NOMO-1 treated with DMSO at 0.1 percent for 48 hours (cell line): ENCODE results near the gene ADIPOR2.
"Not testable (repeated sequence)": the region's sequence is repeated elsewhere in the genome, so short reads cannot be mapped to it uniquely, and the experiment has no call there.

Experiments used
- DNase-seq: peaks from one replicate; lab custom pipeline; 2025; ENCODE audit not compliant: unreplicated experiment; lab: John Stamatoyannopoulos, UW

Gene ADIPOR2

GRCh38 chr12:1731019-1731687, 40.3 kb downstream of the ADIPOR2 start:
- no peak for DNase-seq

GRCh38 chr12:1731688-1732078, 40.8 kb downstream of the ADIPOR2 start:
- DNase-seq, result not testable (repeated sequence)

- no peak for DNase-seq
Observed at GRCh38 chr12:1732914-1733313, 42.0 kb downstream of the ADIPOR2 start.

- not testable (repeated sequence) for DNase-seq
Observed at GRCh38 chr12:1733712-1734111, 42.8 kb downstream of the ADIPOR2 start.

GRCh38 chr12:1737652-1738286, 46.9 kb downstream of the ADIPOR2 start:
- DNase-seq, result no peak

GRCh38 chr12:1738446-1738845, 47.6 kb downstream of the ADIPOR2 start:
- no peak for DNase-seq

GRCh38 chr12:1739368-1739767, 48.5 kb downstream of the ADIPOR2 start:
- no peak for DNase-seq

- no peak for DNase-seq
Observed at GRCh38 chr12:1740161-1740948, 49.5 kb downstream of the ADIPOR2 start.

GRCh38 chr12:1741154-1741949, 50.5 kb downstream of the ADIPOR2 start:
- DNase-seq, result no peak

- DNase-seq, result no peak
Observed at GRCh38 chr12:1744932-1745331, 54.1 kb downstream of the ADIPOR2 start.

- no peak for DNase-seq
Observed at GRCh38 chr12:1747609-1748008, 56.7 kb downstream of the ADIPOR2 start.

GRCh38 chr12:1749019-1749418, 58.1 kb downstream of the ADIPOR2 start:
- no peak for DNase-seq

GRCh38 chr12:1750300-1750699, 59.4 kb downstream of the ADIPOR2 start:
- DNase-seq, result no peak

GRCh38 chr12:1758376-1758775, 67.5 kb downstream of the ADIPOR2 start:
- no peak for DNase-seq

GRCh38 chr12:1758887-1759286, 68.0 kb downstream of the ADIPOR2 start:
- DNase-seq, result no peak

- DNase-seq, result no peak
Observed at GRCh38 chr12:1760566-1761382, 69.9 kb downstream of the ADIPOR2 start.

GRCh38 chr12:1761857-1762256, 71.0 kb downstream of the ADIPOR2 start:
- DNase-seq, result no peak

- no peak for DNase-seq
Observed at GRCh38 chr12:1763153-1763552, 72.3 kb downstream of the ADIPOR2 start.

- no peak for DNase-seq
Observed at GRCh38 chr12:1766110-1766509, 75.2 kb downstream of the ADIPOR2 start.

GRCh38 chr12:1767407-1768090, 76.7 kb downstream of the ADIPOR2 start:
- no peak for DNase-seq
